Rectal smooth muscle tissue (tissue), 1 donor: ENCODE measurements around the gene ALDH5A1.

Experiments used
- H3K27ac ChIP-seq: one replicate; pipeline ENCODE4 v1.7.0; 2013; ENCODE audit warnings: low read depth, low read length, inconsistent platforms
- H3K27me3 ChIP-seq: one replicate; pipeline ENCODE4 v1.7.0; 2013; ENCODE audit warnings: low read length; ENCODE audit not compliant: control insufficient read depth, insufficient read depth
- H3K36me3 ChIP-seq: one replicate; pipeline ENCODE4 v1.7.0; 2013; ENCODE audit warnings: low read length; ENCODE audit not compliant: control insufficient read depth, insufficient read depth
- H3K4me1 ChIP-seq: one replicate; pipeline ENCODE4 v1.7.0; 2013; ENCODE audit warnings: low read length; ENCODE audit not compliant: control insufficient read depth, insufficient read depth
- H3K4me3 ChIP-seq: one replicate; pipeline ENCODE4 v1.7.0; 2013; ENCODE audit warnings: low read length
- H3K9ac ChIP-seq: one replicate; pipeline ENCODE4 v1.7.0; 2013; ENCODE audit warnings: low read length

ALDH5A1 gene

DNA sequence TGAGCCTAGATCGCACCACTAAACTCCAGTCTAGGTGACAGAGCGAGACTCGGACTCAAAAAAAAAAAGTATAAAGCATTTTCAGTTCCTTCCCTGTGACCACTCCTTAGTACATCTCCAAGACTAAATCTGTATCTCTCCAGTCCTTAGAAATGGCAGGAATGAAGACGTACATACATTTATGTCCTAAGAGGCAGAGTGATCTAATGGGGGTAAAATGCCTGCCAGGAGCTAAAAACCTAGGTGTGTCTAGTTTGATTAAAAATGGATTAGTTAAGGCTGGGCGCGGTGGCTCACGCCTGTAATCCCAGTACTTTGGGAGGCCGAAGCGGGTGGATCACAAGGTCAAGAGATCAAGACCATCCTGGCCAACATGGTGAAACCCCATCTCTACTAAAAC, 70.4 kb downstream of the ALDH5A1 start:
- H3K36me3 ChIP-seq: no peaks in the 10 kb centered on the region
- no peak overlapping the region for H3K4me3 ChIP-seq
- no peaks in the 10 kb centered on the region for H3K27me3 ChIP-seq
- H3K4me1 ChIP-seq: no peaks in the 10 kb centered on the region
- no peak overlapping the region for H3K9ac ChIP-seq
- H3K27ac ChIP-seq: no peak overlapping the region

- Histone ChIP-seq H3K27ac (no peak overlapping the region), H3K27me3 (no peaks in the 10 kb centered on the region), H3K4me1 (no peaks in the 10 kb centered on the region), H3K4me3 (no peak overlapping the region), H3K36me3 (no peaks in the 10 kb centered on the region), H3K9ac (no peak overlapping the region)
Observed at GRCh38 chr6:24566020-24566767, 71.4 kb downstream of the ALDH5A1 start.

- no peaks in the 10 kb centered on the region for H3K36me3 ChIP-seq
- H3K27ac ChIP-seq: no peak overlapping the region
- no peak overlapping the region for H3K4me3 ChIP-seq
- H3K27me3 ChIP-seq: no peaks in the 10 kb centered on the region
- H3K4me1 ChIP-seq: no peaks in the 10 kb centered on the region
- no peak overlapping the region for H3K9ac ChIP-seq
Observed at GRCh38 chr6:24568683-24569082, 73.9 kb downstream of the ALDH5A1 start.

GRCh38 chr6:24569811-24570210, 75.0 kb downstream of the ALDH5A1 start:
- H3K27ac ChIP-seq: no peak overlapping the region
- no peaks in the 10 kb centered on the region for H3K36me3 ChIP-seq
- H3K4me3 ChIP-seq: no peak overlapping the region
- H3K27me3 ChIP-seq: no peaks in the 10 kb centered on the region
- no peaks in the 10 kb centered on the region for H3K4me1 ChIP-seq
- H3K9ac ChIP-seq: no peak overlapping the region

DNA sequence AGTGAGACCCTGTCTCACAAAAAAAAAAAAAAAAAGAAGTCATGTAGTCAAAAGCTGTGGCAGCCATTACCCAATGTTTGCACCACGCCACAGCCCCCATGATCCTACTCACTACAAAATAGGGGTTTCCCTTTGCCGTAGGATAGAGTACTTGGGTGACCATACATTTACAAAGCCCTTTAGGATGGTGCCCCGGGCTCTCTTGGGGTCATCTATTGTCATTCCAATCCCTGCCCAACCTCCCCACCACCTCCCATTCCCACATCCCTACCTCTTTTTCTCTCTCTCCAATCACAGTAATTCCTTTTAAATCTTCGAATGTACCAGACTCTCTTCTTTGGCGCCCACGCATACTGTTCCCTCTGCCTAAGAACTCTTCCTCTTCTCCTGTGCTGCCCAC, 76.6 kb downstream of the ALDH5A1 start:
- Histone ChIP-seq H3K27me3 (no peaks in the 10 kb centered on the region), H3K27ac (no peak overlapping the region), H3K9ac (no peak overlapping the region), H3K4me3 (no peak overlapping the region), H3K36me3 (no peaks in the 10 kb centered on the region), H3K4me1 (no peaks in the 10 kb centered on the region)

GRCh38 chr6:24574809-24575208, 80.0 kb downstream of the ALDH5A1 start:
- H3K9ac ChIP-seq: no peak overlapping the region
- H3K27ac ChIP-seq: no peak overlapping the region
- H3K4me3 ChIP-seq: no peak overlapping the region
- no peaks in the 10 kb centered on the region for H3K4me1 ChIP-seq
- H3K27me3 ChIP-seq: no peaks in the 10 kb centered on the region
- H3K36me3 ChIP-seq: no peaks in the 10 kb centered on the region

- H3K9ac ChIP-seq: no peak overlapping the region
- H3K4me3 ChIP-seq: no peak overlapping the region
- H3K27ac ChIP-seq: no peak overlapping the region
- H3K36me3 ChIP-seq: no peaks in the 10 kb centered on the region
- H3K4me1 ChIP-seq: no peaks in the 10 kb centered on the region
- H3K27me3 ChIP-seq: no peaks in the 10 kb centered on the region
Observed at GRCh38 chr6:24576447-24576846, 81.7 kb downstream of the ALDH5A1 start.

DNA sequence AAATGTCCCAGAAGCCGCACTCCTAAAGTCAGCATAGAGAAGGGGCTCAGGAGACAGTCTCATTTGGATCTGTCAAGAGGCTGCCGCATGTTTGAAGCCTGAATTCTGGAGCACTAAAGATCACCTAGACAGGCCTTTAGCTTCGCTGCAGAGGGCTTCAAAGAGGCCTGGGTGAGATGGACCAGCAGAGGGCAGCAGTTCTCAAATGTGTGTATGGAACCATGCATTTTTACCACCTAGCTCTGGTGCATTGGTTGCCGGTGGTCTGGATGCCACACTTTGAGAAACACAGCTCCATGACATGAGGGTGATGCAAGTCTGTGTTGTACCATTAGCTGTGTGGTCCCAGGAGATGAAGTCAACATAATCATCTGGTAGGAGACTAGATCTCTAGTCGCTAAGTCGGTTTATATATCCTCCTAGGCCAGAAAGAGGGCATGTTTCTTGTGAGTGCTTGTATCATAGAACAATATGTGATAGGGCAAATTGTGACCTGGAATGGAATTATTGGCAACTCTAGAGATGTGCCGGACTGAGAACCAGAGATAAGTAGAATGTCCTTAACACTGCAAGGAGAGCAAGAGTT, 86.4 kb downstream of the ALDH5A1 start:
- H3K4me1 ChIP-seq: peaks cover 8% of the 10 kb centered on the region
- H3K9ac ChIP-seq: no peak overlapping the region

DNA sequence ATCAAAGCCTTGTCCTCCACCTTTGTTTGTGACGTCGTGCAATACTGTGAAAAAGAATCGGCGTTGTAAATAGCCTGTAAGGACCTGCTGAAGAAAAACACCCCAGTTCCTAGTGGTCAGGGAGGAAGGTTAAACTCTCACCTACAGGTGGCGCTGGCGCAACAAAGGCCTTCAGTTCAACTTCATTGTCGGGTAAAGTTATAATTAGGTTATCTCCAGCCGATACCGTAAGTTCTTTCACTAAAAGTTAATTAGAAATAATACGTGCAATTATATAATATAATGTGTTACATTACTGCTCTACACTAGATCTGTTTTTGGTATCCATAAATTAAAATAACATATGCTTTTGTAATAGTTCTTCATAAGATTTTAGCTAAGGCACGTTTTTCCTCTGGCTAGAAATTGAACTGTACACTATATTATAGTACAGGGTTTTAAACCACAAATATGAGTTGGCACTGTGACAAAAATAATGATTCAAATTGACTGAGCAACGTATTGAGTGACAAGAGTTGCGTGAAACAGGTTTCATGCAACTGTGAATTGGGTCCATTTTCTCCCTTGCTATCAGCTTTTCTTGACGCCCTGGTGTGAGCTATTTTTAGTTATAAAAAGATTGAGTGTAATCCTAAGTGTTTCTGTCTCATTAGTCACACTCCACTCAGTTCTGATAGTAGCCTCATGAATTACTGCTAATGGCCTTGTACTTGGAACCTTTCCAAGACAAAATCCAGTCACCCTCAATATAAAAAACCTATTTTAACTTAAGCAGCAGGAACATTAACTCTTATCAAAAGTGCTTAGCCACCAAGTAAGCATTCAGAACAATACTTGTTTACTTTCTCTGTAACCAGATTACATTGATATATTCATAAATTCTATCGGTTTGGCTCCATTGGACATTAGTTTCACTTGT, 89.0 kb downstream of the ALDH5A1 start:
- Histone ChIP-seq H3K9ac (no peak overlapping the region), H3K27me3 (no peaks in the 10 kb centered on the region), H3K27ac (no peak overlapping the region), H3K4me1 (peaks cover 8% of the 10 kb centered on the region), H3K36me3 (no peaks in the 10 kb centered on the region), H3K4me3 (peak overlapping the region; percentile 33)

More for the DNA sequence above, 86.4 kb downstream of the ALDH5A1 start:
- no peak overlapping the region for H3K27ac ChIP-seq
- H3K4me3 ChIP-seq: no peak overlapping the region
- H3K27me3 ChIP-seq: no peaks in the 10 kb centered on the region
- no peaks in the 10 kb centered on the region for H3K36me3 ChIP-seq

- no peak overlapping the region for H3K4me3 ChIP-seq
- no peak overlapping the region for H3K9ac ChIP-seq
- H3K4me1 ChIP-seq: peaks cover 8% of the 10 kb centered on the region
- no peaks in the 10 kb centered on the region for H3K36me3 ChIP-seq
- H3K27me3 ChIP-seq: no peaks in the 10 kb centered on the region
- no peak overlapping the region for H3K27ac ChIP-seq
Observed at GRCh38 chr6:24584382-24584720, 89.6 kb downstream of the ALDH5A1 start.
